H1 (cell line): ENCODE measurements around the gene CBARP. TPM values are rescaled to one million over a fixed set of nuclear protein-coding genes. Genes with fewer than 3 reads are reported as not detected.

ENCODE experiments used
- USF2 ChIP-seq: IDR thresholded peaks from 2 replicates; pipeline ENCODE4 v1.6.1; 2011; ENCODE audit warnings: low read length, improper control_type of control experiment
- ZNF274 ChIP-seq: IDR thresholded peaks from 2 replicates; pipeline ENCODE4 v1.7.0; 2012; ENCODE audit warnings: low read length, borderline replicate concordance; ENCODE audit errors: extremely low read depth
- polyA plus RNA-seq, 7 experiments: library from polyadenylated mRNA; depleted of rRNA in 3 of 7; stranded (reverse) in 5 of 7; unstranded in 2 of 7; fragments of >200 nt in 5 of 7; fragments of 200-250 nt in 2 of 7; gene quantifications; 1 replicate in 5 of 7; 2 replicates in 1 of 7; 4 replicates in 1 of 7; pipeline versions ENCODE4 v1.2.1 to v1.2.3, GENCODE V29; 2011 to 2013; ENCODE audit warnings: missing spikeins in 2 of 7, mixed read lengths in 2 of 7
- total RNA-seq: library from RNA; stranded (reverse); fragmentation: NEBNext Ultra II Directional; extraction: Animal tissue kit (Norgen Biotek cat#: 25700); gene quantifications from 2 replicates; pipeline ENCODE4 v1.2.1, GENCODE V29; 2021

The CBARP gene
- total and polyA plus RNA-seq, 2 of the 8 experiments (the other 6 are each of a cell fraction or from before 2014, with no cell fraction given): 4.9 to 14.7 TPM

- TF ChIP-seq ZNF274 (no peak), USF2 (no peak)
Observed at GRCh38 chr19:1262623-1263123, 24.9 kb upstream of the CBARP start (continued).
